HepG2 (cell line): ENCODE data around the gene CPNE4. TPM values are rescaled to one million over a fixed set of nuclear protein-coding genes. Genes with fewer than 3 reads are reported as not detected.

ENCODE experiments used
- ATAC-seq: fragments of 200-7000 bp; cut with Tn5 transposase; 3 replicates; pipeline ENCODE4 v1.9.1; 2020; ENCODE audit warnings: mild to moderate bottlenecking, moderate library complexity
- BruUV-seq: library from RNA; stranded (reverse); fragments of 400-500 nt; replicated peaks from 2 replicates; lab custom pipeline; 2021; lab: Mats Ljungman, UMichigan
- CTCF ChIA-PET: fragments of 300-600 bp; formaldehyde crosslinking; extraction: SDS; loops from one replicate; lab custom pipeline; 2021; ENCODE audit warnings: low total read pairs, inconsistent platforms, low intra/inter-chr PET ratio; lab: Yijun Ruan, JAX
- POLR2A ChIA-PET: fragments of 350-600 bp; sonication (Branson Sonifier 250); formaldehyde crosslinking; loops from one replicate; lab custom pipeline; 2020; ENCODE audit warnings: antibody characterized with exemption, inconsistent platforms; lab: Yijun Ruan, JAX
- DNase-seq: peaks from one replicate; pipeline ENCODE4 v3.0.0-alpha.2; 2015; ENCODE audit warnings: low spot score
- FAIRE-seq: peaks from 3 replicates; lab custom pipeline; 2011; peaks lifted over from hg19 to GRCh38; lab: Jason Lieb, UNC
- H2AFZ ChIP-seq: one replicate; pipeline ENCODE4 v1.6.1; 2011; ENCODE audit warnings: low read length, inconsistent platforms
- H3K27ac ChIP-seq: fragments of 300-600 bp; 3 replicates; pipeline ENCODE4 v1.8.0; 2011; ENCODE audit warnings: mixed run types, mild to moderate bottlenecking, mixed read lengths, low read length, inconsistent platforms; ENCODE audit not compliant: insufficient read depth; ENCODE audit errors: extremely low read length
- H3K27me3 ChIP-seq, 2 experiments: fragments of 200-600 bp in 1 of 2; 2 replicates in 1 of 2; 3 replicates in 1 of 2; pipeline versions ENCODE4 v1.6.0 to v1.8.0; 2011; ENCODE audit warnings: low read length in 2 of 2, mild to moderate bottlenecking in 2 of 2, moderate library complexity in 2 of 2, inconsistent platforms in 1 of 2; ENCODE audit not compliant: insufficient read depth in 2 of 2, control insufficient read depth in 1 of 2
- H3K36me3 ChIP-seq, 2 experiments: fragments of 200-600 bp in 1 of 2; replicated peaks in 1 of 2; 2 replicates in 1 of 2; 3 replicates in 1 of 2; pipeline versions ENCODE4 v1.5.1 to v1.8.0; 2011; ENCODE audit warnings: low read length in 2 of 2, inconsistent platforms in 1 of 2; ENCODE audit not compliant: insufficient read depth in 2 of 2, control insufficient read depth in 1 of 2
- H3K4me1 ChIP-seq: 2 replicates; pipeline ENCODE4 v1.5.1; 2012; ENCODE audit warnings: low read length, inconsistent platforms; ENCODE audit not compliant: insufficient read depth
- H3K4me2 ChIP-seq: 2 replicates; pipeline ENCODE4 v1.6.0; 2011; ENCODE audit warnings: low read depth, low read length, inconsistent platforms
- H3K4me3 ChIP-seq, 3 experiments: fragments of 200-600 bp in 1 of 3; sonication (generic), shearing (Covaris generic) in 1 of 3; replicated peaks in 1 of 3; 2 replicates each; pipeline ENCODE4 v1.5.1; 2011 to 2016; ENCODE audit warnings: low read length in 3 of 3, inconsistent platforms in 2 of 3, low read depth in 2 of 3, mild to moderate bottlenecking in 2 of 3, control low read depth in 1 of 3, mixed read lengths in 1 of 3; ENCODE audit not compliant: insufficient read depth in 1 of 3
- H3K79me2 ChIP-seq: one replicate; pipeline ENCODE4 v1.6.1; 2011; ENCODE audit warnings: low read length, inconsistent platforms; ENCODE audit not compliant: insufficient read depth
- H3K9ac ChIP-seq: 2 replicates; pipeline ENCODE4 v1.6.0; 2011; ENCODE audit warnings: mild to moderate bottlenecking, low read depth, low read length, inconsistent platforms; ENCODE audit not compliant: insufficient read depth
- H3K9me3 ChIP-seq: 2 replicates; pipeline ENCODE4 v1.5.1; 2012; ENCODE audit warnings: mild to moderate bottlenecking, low read length
- H4K20me1 ChIP-seq: 2 replicates; pipeline ENCODE4 v1.6.0; 2011; ENCODE audit warnings: inconsistent platforms, mild to moderate bottlenecking, low read length, moderate library complexity; ENCODE audit not compliant: insufficient read depth
- EEA1 ChIP-seq: sonication (generic); formaldehyde crosslinking; IDR thresholded peaks from 2 replicates; pipeline ENCODE4 v1.5.1; 2020; ENCODE audit warnings: mild to moderate bottlenecking, missing genetic modification reagents, borderline replicate concordance
- IRF1 ChIP-seq: sonication (generic); formaldehyde crosslinking; IDR thresholded peaks from 2 replicates; pipeline ENCODE4 v1.4.0; 2020; ENCODE audit warnings: low read depth, mild to moderate bottlenecking, missing genetic modification reagents
- NFAT5 ChIP-seq: sonication (generic); formaldehyde crosslinking; IDR thresholded peaks from 2 replicates; pipeline ENCODE4 v1.4.0; 2020; ENCODE audit warnings: missing genetic modification reagents
- TCF12 ChIP-seq, 2 experiments: fragments of 450-650 bp in 1 of 2; sonication (generic) in 1 of 2; formaldehyde crosslinking in 1 of 2; IDR thresholded peaks; 2 replicates each; pipeline versions ENCODE4 v1.6.1 to v1.8.0; 2017 to 2022; ENCODE audit warnings: antibody characterized with exemption in 1 of 2, mild to moderate bottlenecking in 1 of 2, missing genetic modification reagents in 1 of 2, moderate library complexity in 1 of 2
- ZFP82 ChIP-seq: sonication (generic); formaldehyde crosslinking; IDR thresholded peaks from 2 replicates; pipeline ENCODE4 v1.5.1; 2020; ENCODE audit warnings: mild to moderate bottlenecking, missing genetic modification reagents, borderline replicate concordance
- ZNF354B ChIP-seq: sonication (generic); formaldehyde crosslinking; IDR thresholded peaks from 2 replicates; pipeline ENCODE4 v1.8.0; 2022; ENCODE audit warnings: mild to moderate bottlenecking, missing genetic modification reagents
- ZNF747 ChIP-seq: sonication (generic); formaldehyde crosslinking; IDR thresholded peaks from 2 replicates; pipeline ENCODE4 v1.8.1; 2023; ENCODE audit warnings: missing genetic modification reagents, mild to moderate bottlenecking, borderline replicate concordance
- whole genome bisulfite sequencing: methylation state at CpG from one replicate; pipeline ENCODE4 v1.1.6; 2017; ENCODE audit warnings: low lambda C conversion rate; 5-methylcytosine and 5-hydroxymethylcytosine counted together
- in situ Hi-C: cut with HindIII; loops from 2 replicates; pipeline ENCODE4 v1.10.0; 2017; ENCODE audit warnings: low pct_unique_long_range_greater_than_20kb; ENCODE audit not compliant: extremely low pct_ligation_motif_present
- intact Hi-C: fragments of 100-400 bp; cut with micrococcal nuclease; formaldehyde crosslinking; loops from one replicate; pipeline ENCODE4 v1.10.0; 2022; ENCODE audit not compliant: unreplicated experiment
- polyA plus RNA-seq, 8 experiments: library from polyadenylated mRNA; depleted of rRNA in 3 of 8; stranded (reverse) in 7 of 8; unstranded in 1 of 8; fragments of >200 nt; fragmentation: Illumina TruSeq in 4 of 8; extraction: Trizol in 4 of 8; gene quantifications; 2 replicates each; pipeline versions ENCODE4 v1.2.1 to v1.2.3, GENCODE V29; 2011 to 2016; ENCODE audit warnings: low read depth in 4 of 8, missing spikeins in 1 of 8, mixed read lengths in 1 of 8; ENCODE audit not compliant: insufficient read depth in 1 of 8
- total RNA-seq, 5 experiments: library from RNA; depleted of rRNA; stranded (reverse); fragments of >200 nt; fragmentation: Illumina TruSeq; extraction: Trizol; gene quantifications; 2 replicates each; pipeline ENCODE4 v1.2.3, GENCODE V29; 2016; ENCODE audit warnings: low read depth in 1 of 5

Gene CPNE4
- total and polyA plus RNA-seq, 2 of the 13 experiments (the other 11 are each of a cell fraction or from before 2014, with no cell fraction given), result not detected

GRCh38 chr3:131747466-131747865, 287.3 kb downstream of the CPNE4 start (continued):
- TF ChIP-seq IRF1 (CRISPR knock-in tag), result no peak
- no peak for TF ChIP-seq ZNF354B (CRISPR knock-in tag)

DNA sequence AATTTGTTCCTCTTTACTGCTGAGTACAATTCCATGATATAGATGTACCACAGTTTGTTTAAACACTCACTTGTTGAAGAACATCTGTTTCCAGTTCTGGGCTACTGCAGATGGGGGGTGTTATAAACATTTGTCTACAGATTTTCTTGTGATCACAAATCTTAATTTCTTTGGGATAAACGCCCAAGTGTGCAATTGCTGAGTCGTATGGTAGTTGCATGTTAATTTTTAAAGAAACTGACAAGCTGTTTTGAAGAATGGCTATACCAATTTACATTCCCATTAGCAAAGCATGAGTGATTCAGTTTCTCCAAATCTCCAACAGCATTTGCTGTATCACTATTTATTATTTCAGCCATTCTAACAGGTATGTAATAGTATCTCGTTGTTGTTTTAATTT, 290.0 kb downstream of the CPNE4 start:
- WGBS, result 0% methylated on average over 3 of the region's 3 CpGs
- Histone ChIP-seq H3K9me3 (no peaks in the 10 kb centered on the region), H3K79me2 (no peaks in the 10 kb centered on the region), H3K36me3 (no peaks in the 10 kb centered on the region), H3K9ac (no peak overlapping the region), H3K4me1 (no peaks in the 10 kb centered on the region), H3K4me3 (no peak overlapping the region), H4K20me1 (no peaks in the 10 kb centered on the region), H3K27ac (no peak overlapping the region), H2AFZ (no peak overlapping the region), H3K4me2 (no peak overlapping the region), H3K27me3 (no peaks in the 10 kb centered on the region; a peak in 1 of 5 replicates)
- DNase-seq, result no peak
- intact Hi-C loops, result no loop called here
- in situ Hi-C loops, result no loop called here
- FAIRE-seq, result no peak
- ChIA-PET POLR2A (no interaction called here), CTCF (no interaction called here)
- TF ChIP-seq NFAT5 (no peak), ZNF747 (no peak), TCF12 (IDR thresholded peaks at IDR 0.05) (no peak), TCF12 (CRISPR knock-in tag; IDR thresholded peaks at IDR 0.05) (no peak), ZFP82 (CRISPR knock-in tag) (no peak), EEA1 (CRISPR knock-in tag) (no peak)
- ATAC-seq, result no peak
- no TSS peak for BruUV-seq
